Measurements from ENCODE around the gene ACCS. TPM values are rescaled to one million over a fixed set of nuclear protein-coding genes. Genes with fewer than 3 reads are reported as not detected.

ACCS gene
- total RNA-seq, 1 experiment from 2014 or later = 7.5 TPM

DNA sequence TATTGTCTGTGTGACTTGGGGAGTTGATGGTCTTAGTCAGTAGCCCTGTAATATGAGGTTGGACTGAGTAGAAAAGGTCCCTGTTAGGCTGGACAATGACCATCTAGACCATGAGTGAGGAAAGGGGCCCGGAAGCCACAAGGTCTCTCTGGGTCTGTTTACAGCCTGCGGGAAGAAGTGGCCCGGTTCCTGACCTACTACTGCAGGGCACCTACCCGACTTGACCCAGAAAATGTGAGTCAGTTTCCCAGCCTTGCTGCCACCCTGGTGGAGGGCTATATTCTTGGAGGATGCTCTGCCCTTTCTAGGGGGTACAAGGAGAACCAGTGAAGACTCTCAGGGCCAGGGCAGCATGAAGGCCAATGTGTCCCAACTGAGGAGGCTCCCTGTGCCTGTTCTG, 14.9 kb upstream of the ACCS start:
- peaks cover 0 to 3% of the 10 kb centered on the region in 2 experiments; a peak in 1 of 5 replicates for H3K9me3 Mint-ChIP-seq
- Histone ChIP-seq H3K56ac (ENCODE audit: insufficient read length, low read depth, low read length) (no peak overlapping the region), H2BK5ac (ENCODE audit: insufficient read length, low read length) (no peak overlapping the region), H4K91ac (ENCODE audit: insufficient read length, low read depth, low read length) (no peak overlapping the region), H3K18ac (ENCODE audit: insufficient read length, low read depth, low read length) (no peak overlapping the region), H2BK120ac (ENCODE audit: low read depth, low read length, poor library complexity, severe bottlenecking) (no peak overlapping the region), H2AK5ac (ENCODE audit: insufficient read length, low read length) (no peak overlapping the region), H3K27me3 (ENCODE audit: insufficient read depth, low read length) (no peaks in the 10 kb centered on the region), H2AFZ (ENCODE audit: low read length) (no peak overlapping the region), H2BK12ac (ENCODE audit: insufficient read length, low read depth, low read length) (no peak overlapping the region), H3K14ac (ENCODE audit: insufficient read depth, low read length) (no peak overlapping the region), H3K4me1 (ENCODE audit: insufficient read depth, low read length) (no peaks in the 10 kb centered on the region), H3T11ph (ENCODE audit: low read length) (no peak overlapping the region), H4K8ac (replicated peaks; ENCODE audit: insufficient read length, low read depth, low read length) (no peak overlapping the region), H4K20me1 (ENCODE audit: control insufficient read depth, insufficient read depth, insufficient read length) (no peaks in the 10 kb centered on the region), H3K23me2 (ENCODE audit: insufficient read length, low read depth, low read length, poor library complexity, severe bottlenecking) (no peaks in the 10 kb centered on the region), H3K79me1 (ENCODE audit: insufficient read depth, low read depth, low read length, poor library complexity, severe bottlenecking) (no peaks in the 10 kb centered on the region), H2BK15ac (ENCODE audit: low read depth, low read length) (no peak overlapping the region), H2BK20ac (ENCODE audit: low read depth, low read length, poor library complexity, severe bottlenecking) (no peak overlapping the region), H3K4ac (ENCODE audit: low read depth, low read length) (no peak overlapping the region), H3K23ac (ENCODE audit: insufficient read length, low read depth, low read length) (no peak overlapping the region), H3K27ac (ENCODE audit: insufficient read length, low read depth, low read length) (no peak overlapping the region), H4K5ac (ENCODE audit: insufficient read length, low read depth, low read length) (no peak overlapping the region), H3K4me2 (ENCODE audit: insufficient read depth, insufficient read length, low read length) (no peak overlapping the region), H3K9ac (ENCODE audit: extremely low read depth, insufficient read length, low read length) (no peak overlapping the region), H3K79me2 (ENCODE audit: insufficient read depth, low read length) (no peaks in the 10 kb centered on the region), H3K9me3 (ENCODE audit: control insufficient read depth, low read depth, low read length) (no peaks in the 10 kb centered on the region)
- H3K27me3 Mint-ChIP-seq (ENCODE audit: low read depth) = peaks cover 11% of the 10 kb centered on the region
- H3K27ac Mint-ChIP-seq = no peak overlapping the region
- WGBS (ENCODE audit: extremely low coverage, insufficient read length, low lambda C conversion rate) = no CpG with 5 or more reads among the region's 4 CpGs
- no peak overlapping the region for H3K4me3 Mint-ChIP-seq
- TF ChIP-seq, protein P1, sequence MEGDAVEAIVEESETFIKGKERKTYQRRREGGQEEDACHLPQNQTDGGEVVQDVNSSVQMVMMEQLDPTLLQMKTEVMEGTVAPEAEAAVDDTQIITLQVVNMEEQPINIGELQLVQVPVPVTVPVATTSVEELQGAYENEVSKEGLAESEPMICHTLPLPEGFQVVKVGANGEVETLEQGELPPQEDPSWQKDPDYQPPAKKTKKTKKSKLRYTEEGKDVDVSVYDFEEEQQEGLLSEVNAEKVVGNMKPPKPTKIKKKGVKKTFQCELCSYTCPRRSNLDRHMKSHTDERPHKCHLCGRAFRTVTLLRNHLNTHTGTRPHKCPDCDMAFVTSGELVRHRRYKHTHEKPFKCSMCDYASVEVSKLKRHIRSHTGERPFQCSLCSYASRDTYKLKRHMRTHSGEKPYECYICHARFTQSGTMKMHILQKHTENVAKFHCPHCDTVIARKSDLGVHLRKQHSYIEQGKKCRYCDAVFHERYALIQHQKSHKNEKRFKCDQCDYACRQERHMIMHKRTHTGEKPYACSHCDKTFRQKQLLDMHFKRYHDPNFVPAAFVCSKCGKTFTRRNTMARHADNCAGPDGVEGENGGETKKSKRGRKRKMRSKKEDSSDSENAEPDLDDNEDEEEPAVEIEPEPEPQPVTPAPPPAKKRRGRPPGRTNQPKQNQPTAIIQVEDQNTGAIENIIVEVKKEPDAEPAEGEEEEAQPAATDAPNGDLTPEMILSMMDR (conservative IDR thresholded peaks at IDR 0.05) = no peak
- no peak for DNase-seq
- H3K4me1 Mint-ChIP-seq = no peaks in the 10 kb centered on the region
- H3K36me3 Mint-ChIP-seq (ENCODE audit: insufficient read depth in 1 of 3, low read depth in 3 of 3) = no peaks in the 10 kb centered on the region

Measured in H9 (cell line).